Activated naive CD4-positive, alpha-beta T cell (primary cell): ENCODE results near the gene SLC7A7.
"Not testable (repeated sequence)": the region's sequence is repeated elsewhere in the genome, so short reads cannot be mapped to it uniquely, and the experiment has no call there.

Experiments used
- DNase-seq, 4 experiments: peaks; one replicate each; lab custom pipeline; 2025; lab: John Stamatoyannopoulos, UW

The SLC7A7 gene

DNA sequence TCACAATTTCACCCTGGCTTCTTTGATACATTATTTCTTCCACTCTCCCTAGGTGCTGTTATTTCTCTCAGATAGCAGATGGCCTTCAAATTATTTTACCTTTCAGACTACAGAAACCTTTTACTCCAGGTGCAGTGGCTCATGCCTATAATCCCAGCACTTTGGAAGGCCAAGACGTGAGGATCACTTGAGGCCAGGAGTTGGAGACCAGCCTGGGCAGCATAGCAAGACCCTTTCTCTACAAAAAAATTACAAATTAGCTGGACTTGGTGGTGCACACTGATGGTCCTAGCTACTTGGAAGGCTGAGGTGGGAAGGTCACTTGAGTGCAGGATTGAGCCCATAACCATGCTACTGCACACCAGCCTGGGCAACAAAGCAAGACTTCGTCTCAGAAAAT is 23.1 kb downstream of the SLC7A7 start:
- DNase-seq: no peak

GRCh38 chr14:22791301-22791700 is 23.9 kb downstream of the SLC7A7 start:
- DNase-seq: no peak

DNA sequence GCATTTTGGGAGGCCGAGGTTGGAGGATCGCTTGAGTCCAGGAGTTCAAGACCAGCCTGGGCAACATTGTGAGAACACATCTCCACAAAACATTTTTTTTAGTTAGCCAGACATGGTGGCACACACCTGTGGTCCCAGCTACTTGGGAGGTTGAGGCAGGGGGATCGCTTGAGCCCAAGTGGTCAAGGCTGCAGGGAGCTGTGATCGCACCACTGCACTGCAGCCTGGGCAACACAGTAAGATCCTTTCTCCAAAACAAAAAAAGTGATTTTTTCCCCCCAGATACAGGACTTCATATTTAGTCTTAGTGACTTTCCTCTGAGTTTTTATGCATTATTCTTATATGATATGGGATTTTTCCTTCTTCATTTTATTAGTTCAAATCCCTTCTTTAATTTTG is 28.6 kb downstream of the SLC7A7 start:
- no peak for DNase-seq

DNA sequence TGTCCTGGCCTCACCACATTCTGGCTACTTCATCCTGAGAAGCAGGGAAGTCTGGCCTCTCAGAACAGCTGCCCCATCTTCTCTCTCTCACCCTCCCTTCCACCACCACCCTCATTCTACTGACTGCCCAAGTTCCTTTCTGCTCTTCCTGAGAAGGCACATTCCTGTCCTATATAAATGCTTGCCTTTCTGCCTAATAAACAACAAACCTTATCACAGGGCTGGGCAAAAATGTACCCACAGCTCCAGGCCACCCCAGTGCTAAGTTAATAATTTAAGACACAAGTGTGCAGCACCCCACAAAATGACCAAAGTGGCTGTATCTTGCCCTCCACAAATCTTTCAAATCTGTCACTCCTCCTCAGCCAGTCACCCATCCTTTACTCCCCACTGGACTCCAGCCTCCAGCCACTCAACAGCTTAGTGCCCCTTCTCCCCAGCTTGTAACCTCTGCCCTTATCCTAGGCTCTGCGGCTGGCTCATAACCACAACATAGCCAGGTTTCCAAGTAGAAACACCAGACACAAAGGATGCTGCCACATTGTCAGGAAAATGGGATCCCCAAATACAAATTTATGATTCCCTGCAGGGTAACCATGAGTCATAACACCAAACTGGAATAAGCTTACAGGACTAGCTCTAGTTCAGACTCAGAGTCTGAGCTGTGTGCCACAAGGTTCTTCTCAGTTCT is 33.8 kb downstream of the SLC7A7 start:
- no peak for DNase-seq

GRCh38 chr14:22780941-22781300 is 34.3 kb downstream of the SLC7A7 start:
- no peak for DNase-seq

- no peak for DNase-seq
Observed at GRCh38 chr14:22780105-22780679, 35.0 kb downstream of the SLC7A7 start.

DNA sequence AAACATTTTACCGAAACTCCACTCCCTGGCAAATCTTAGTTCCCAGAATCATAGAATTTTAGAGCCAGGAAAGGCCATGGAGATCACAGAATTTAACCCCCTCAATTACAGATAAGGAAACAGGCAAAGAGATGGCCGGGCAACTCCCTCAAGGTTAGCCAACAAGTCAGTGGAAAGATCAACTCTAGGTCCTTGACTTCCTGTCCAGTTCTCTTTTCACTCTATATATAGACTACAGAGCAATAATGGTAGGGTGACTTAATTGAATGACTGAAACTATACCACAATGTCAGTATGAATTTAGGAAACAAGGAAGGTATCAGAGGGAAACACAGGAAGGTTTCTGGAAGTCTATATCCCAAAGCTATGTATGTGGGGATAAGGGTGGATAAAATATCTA is 37.2 kb downstream of the SLC7A7 start:
- DNase-seq: no peak

DNA sequence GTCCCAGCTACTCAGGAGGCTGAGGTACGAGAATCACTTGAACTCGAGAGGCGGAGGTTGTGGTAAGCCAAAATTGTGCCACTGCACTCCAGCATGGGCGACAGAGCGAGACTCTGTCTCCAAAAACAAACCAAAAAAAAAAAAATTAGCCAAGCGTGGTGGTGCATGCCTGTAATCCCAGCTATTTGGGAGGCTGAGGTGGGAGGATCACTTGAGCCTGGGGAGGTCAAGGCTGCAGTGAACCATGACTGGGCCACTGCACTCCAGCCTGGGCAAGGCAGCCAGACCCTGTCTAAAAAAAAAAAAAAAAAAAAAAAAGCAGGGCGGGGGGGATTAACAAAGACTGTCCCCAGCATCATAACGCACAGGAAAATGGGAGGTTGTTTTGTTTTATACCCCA is 38.4 kb downstream of the SLC7A7 start:
- DNase-seq: not testable (repeated sequence)

GRCh38 chr14:22776215-22776614 is 39.0 kb downstream of the SLC7A7 start:
- DNase-seq: no peak

DNA sequence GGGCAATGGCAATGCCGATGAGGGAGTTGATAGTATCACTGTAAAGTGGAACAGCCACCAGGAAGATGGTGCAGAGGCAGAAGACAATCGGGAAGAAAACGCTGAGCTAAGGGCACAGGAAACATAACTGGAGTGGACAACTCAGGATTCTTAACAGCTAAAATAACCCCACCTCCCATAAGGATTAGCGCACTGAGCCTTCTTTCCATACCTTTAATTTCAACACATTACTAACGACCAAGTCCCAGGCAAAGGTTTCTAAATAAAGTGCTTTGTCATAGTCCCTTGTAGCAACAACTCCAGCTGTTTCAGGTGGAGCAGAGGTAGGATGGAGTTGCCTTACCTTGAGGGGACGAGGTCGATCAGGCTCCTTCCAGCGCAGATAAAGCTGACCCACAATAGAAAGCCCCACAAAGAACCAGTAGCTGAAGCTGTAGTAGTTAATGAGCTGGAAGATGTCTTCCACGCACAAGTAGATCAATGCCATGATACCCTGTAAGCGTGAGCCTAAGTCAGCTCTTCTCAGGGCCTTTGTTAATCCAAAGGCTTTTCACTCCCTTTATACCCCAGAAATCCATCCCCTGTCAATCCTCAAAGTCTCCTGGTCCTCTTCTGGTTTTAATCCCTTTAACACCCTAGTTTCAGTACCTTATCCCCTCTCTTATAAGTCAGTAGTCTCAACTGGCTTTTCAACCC is 41.1 kb downstream of the SLC7A7 start:
- no peak for DNase-seq

DNA sequence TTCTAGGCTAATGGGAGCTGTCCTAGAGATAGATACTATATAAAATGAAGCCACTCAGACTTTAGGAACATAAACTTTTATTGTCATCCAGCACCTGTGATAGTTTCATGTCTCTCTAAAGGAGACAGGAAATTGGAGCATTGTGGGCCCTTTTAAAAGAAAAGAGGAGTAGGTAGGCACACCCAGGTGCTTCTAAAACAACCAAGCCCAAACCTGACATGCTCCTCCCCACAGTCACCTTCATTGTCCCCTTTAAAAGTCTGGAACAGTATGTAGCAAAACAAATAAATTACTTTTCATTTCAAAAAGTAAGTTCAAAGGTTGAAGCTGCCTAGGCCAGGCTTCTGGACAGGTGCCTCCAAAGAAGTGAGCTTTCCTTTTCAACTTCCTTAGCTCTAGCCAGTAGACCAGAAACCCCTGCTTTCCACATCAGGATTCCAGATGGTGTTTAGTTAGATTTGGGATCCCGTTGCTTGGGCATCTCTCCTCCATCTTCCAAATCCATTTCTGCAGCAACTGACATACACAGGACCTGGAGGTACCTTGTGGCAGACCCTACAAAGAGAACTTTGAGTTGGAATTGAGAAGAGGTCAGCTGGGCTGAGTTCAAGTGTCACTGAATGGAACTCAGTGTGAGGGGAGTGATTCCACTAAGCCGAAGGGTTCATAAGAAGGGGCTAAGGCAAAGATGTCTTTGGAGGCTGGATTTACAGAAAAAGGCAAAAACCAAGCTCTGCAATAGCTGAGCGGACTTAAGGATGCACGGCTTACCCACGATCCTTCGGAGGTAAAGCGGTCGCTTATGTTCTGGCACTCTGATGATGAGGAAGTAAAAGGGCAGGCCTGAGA is 41.8 kb downstream of the SLC7A7 start:
- DNase-seq: no peak

- no peak for DNase-seq
Observed at GRCh38 chr14:22772725-22773124, 42.5 kb downstream of the SLC7A7 start.

GRCh38 chr14:22770481-22771187 is 44.6 kb downstream of the SLC7A7 start:
- DNase-seq: no peak

- no peak for DNase-seq
Observed at GRCh38 chr14:22769369-22769768, 45.9 kb downstream of the SLC7A7 start.

DNA sequence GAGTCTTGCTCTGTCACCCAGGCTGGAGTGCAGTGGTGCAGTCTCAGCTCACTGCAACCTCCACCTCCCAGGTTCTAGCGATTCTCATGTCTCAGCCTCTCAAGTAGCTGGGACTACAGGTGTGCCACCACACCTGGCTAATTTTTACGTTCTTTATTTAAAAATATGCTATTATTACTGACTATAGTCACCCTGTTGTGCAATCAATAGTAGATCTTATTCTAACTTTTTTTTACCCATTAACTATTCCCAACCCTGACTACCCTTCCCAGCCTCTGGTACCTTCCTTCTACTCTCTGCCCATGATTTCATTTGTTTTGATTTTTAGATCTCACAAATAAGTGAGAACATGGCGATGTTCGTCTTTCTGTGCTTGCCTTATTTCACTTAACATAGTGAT is 46.3 kb downstream of the SLC7A7 start:
- no peak for DNase-seq

DNA sequence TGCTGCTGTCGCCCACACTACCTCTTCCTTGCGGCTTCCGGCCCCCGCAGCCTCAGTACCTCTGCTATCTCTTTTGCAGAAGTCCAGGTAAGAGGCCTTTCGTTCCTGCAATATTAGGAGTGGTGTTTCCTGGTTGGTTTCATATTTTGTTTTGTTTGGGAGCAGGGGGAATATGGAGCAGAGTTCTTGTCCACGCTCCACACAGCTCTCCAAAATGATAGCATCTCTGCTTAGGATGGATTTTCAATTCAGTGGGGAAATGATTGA is 48.0 kb downstream of the SLC7A7 start:
- DNase-seq: no peak

- DNase-seq: peak; percentile 74 to 90 (median 84)
Observed at GRCh38 chr14:22766457-22767322, 48.5 kb downstream of the SLC7A7 start, which contains the start of gene OXA1L. Gene OXA1L, plus strand, starts transcription at chr14:22766688. Its CDS starts 14 bp downstream, at chr14:22766702.

GRCh38 chr14:22764382-22764781 is 50.9 kb downstream of the SLC7A7 start:
- DNase-seq: no peak

DNA sequence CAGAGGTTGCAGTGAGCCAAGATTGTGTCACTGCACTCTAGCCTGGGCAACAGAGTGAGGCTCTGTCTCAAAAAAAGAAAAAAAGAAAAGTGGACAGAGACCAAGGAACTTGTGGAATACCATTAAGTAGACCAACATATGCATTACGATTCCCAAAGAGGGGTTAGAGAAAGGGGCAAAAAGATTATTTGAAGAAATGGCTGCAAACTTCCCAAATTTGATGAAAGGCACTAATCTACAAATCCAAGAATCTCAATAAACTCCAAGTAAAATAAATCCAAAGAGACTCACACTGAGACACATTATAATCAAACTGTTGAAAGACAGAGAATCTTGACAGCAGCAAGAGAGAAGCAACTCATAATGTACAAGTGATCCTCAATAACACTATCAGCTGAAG is 53.5 kb downstream of the SLC7A7 start:
- DNase-seq: no peak

- not testable (repeated sequence) for DNase-seq
Observed at GRCh38 chr14:22757972-22758650, 57.1 kb downstream of the SLC7A7 start.

GRCh38 chr14:22753586-22753985 is 61.6 kb downstream of the SLC7A7 start:
- no peak for DNase-seq
